ENCODE data around the gene MRTFA.
"Not testable (repeated sequence)": the region's sequence is repeated elsewhere in the genome, so short reads cannot be mapped to it uniquely, and the experiment has no call there.

The MRTFA gene

DNA sequence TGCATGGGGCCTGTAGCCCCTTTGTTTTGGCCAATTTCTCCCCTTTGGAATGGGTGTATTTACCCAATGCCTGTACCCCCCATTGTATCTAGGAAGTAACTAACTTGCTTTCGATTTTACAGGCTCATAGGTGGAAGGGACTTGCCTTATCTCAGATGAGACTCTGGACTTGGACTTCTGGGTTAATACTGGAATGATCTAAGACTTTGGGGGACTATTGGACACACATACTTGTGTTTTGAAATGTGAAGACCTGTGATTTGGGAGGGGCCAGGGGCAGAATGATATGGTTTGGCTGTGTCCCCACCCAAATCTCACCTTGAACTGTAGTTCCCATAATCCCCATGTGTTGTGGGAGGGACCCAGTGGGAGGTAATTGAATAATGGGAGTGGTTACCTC lies 82.5 kb downstream of the MRTFA start:
- DNase-seq (ENCODE audit: low spot score): not testable (repeated sequence)

DNA sequence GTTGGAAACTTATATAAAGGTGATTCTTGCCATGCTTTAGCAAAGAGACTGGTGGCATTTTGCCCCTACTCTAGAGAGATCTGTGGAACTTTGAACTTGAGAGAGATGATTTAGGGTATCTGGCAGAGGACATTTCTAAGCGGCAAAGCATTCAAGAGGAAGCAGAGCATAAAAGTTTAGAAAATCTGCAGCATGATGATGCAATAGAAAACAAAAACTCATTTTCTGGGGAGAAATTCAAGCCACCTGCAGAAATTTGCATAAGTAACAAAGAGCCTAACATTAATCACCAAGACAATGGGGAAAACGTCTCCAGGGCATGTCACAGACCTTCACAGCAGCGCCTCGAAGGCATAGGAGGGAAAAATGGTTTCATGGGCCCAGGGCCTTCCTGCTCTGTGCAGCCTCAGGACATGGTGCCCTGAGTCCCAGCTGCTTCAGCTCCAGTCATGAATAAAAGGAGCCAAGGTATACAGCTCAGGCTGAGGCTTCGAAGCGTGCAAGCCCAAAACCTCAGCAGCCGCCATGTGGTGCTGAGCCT lies 83.4 kb downstream of the MRTFA start:
- no peak for DNase-seq (ENCODE audit: low spot score)

DNA sequence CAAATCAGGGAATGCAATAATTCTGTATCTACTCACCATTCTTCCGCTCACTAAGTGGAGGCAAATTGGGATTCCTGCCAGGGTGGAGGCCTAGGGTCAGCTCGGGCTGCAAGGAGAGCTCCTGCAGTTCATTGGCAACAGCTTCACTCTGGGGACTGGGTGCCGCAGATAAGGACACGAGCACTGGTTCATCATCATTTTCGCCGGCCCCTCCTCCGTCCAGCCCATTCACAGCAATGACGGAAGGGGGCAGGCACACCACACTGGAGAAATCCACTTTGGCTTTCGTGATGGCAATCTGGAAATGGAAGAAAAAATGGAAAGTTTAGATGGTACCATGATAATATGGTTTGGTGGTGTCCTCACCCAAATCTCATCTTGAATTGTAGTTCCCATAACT lies 84.4 kb downstream of the MRTFA start:
- no peak for DNase-seq (ENCODE audit: low spot score)

DNA sequence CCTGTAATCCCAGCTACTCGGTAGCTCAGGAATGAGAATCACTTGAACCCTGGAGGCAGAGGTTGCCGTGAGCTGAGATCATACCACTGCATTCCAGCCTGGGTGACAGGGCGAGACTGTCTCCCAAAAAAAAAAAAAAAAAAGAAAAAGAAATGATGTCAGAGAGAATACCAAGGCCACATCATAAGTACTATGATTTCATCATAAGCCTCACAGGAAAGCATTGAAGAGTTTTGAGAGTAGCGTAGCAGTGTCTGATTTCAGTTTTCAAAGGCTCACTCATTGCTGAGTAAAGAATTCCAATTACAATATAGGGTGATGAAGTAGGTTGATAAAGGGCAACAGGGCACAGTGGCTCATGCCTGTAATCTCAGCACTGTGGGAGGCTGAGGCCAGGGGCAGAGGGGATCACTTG lies 88.8 kb downstream of the MRTFA start:
- DNase-seq (ENCODE audit: low spot score): no peak

DNA sequence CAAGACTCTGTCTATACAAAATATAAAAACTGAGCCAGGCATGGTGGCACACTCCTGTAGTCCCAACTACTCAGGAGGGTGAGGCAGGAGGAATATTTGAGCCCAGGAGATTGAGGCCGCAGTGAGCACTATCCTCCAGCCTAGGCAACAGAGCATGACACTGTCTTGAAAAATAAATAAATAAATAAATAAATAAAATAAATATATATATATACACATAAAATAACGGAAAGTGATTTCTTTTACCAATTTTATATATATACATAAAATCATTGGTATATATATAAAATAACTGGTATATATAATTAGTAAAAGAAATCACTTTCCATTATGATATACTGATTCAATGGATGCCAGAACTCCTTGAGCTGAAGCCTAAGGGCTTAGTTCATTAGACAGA lies 91.8 kb downstream of the MRTFA start:
- DNase-seq (ENCODE audit: low spot score): no peak

DNA sequence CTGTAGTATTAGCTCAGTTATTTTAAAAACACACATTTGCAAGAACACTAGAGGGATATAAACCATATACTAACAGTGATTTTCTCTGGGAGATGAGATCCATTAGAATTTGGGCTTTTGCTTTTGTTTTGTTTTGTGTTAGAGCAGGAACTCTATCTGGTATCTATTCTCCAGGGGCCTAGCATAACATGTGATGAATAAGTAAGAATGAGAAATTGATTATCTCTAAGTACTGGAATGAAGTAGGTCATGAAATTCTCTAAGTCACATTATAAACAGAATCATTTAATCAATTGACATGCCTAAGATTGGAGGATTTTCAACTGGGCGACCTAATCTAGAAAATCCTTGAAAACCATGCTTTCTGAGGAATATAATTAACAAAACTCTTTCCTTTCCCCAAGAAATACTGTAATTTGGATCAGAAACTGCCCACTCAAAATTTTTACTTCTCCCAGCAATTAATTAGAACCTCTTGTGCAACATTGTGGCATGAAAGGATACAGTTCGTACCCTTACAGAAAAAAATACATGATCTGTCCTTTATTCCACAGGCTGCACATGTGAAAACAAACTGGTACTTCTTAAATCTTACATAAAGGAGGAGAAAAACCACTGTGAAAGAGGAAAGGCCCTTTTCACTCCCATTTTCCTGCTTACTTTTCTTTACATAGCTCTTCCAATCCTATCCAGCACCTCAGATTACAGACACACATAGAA lies 93.5 kb downstream of the MRTFA start:
- DNase-seq (ENCODE audit: low spot score): no peak

DNA sequence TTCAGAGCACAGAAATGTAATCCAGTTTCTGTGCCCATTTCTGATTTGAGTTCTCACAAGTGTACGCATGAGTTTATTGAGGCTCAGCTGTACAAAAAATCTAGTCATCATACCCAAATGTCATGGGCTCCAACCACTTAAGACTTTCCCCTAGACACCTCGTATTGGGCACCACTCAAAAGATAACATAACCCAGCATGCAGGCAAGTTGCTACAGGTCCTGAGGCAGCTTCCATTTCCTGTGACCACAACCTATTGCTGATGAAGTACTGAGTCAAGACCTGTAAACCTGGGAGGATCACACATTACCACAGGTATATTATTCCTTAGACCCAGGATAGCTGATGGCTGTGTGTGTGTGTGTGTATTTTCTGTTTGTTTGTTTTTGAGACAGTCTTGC lies 95.2 kb downstream of the MRTFA start:
- no peak for DNase-seq (ENCODE audit: low spot score)

DNA sequence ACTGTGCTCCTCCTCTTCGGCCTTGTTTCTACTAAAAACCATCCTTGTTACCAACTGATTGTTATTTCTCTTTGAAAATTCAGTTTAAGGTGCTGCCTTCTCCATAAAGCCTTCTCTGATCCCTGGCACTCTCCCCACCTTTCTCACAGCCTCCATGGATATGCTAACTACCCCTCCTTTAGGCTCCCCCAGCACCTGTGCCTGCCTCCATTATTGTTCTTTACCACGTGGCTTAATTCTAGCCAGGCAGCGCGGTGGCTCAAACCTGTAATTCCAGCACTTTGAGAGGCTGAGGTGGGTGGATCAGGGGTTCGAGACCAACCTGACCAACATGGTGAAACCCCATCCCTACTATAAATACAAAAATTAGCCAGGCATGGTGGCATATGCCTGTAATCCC lies 96.3 kb downstream of the MRTFA start:
- DNase-seq (ENCODE audit: low spot score): no peak

DNA sequence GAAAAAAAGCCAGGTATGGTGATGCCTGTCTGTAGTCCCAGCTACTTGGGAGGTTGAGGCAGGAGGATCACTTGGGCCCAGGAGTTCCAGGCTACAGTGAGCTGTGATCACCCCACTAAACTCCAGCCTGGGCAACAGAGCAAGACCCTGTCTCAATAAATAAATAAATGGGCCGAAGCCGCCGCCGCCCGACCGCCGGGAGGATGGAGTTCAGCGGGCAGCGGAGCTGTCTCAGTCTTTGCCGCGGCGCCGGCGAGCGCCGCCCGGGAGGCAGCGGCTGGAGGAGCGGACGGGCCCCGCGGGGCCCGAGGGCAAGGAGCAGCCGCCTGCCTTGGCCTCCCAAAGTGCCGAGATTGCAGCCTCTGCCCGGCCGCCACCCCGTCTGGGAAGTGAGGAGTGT lies 100.4 kb downstream of the MRTFA start:
- DNase-seq (ENCODE audit: low spot score): not testable (repeated sequence)

DNA sequence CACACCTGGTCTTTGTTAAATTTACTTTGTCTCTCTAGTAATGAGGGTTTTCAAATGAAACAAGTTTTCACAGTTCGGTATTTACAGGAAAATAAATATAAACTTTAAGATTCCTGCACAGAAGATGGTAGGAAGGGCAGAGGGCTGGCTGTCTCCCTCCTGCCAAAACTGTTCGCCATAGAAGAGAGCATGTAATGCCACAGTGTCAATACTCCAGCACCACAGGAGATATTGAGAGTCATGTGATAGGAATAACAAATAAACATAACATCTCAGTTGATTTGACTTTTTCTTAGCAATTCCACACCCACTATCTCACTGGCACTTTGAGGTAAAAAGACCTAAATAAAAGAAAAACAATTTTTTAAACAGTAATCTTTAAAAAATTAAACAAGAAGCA lies 100.9 kb downstream of the MRTFA start:
- DNase-seq (ENCODE audit: low spot score): no peak

DNA sequence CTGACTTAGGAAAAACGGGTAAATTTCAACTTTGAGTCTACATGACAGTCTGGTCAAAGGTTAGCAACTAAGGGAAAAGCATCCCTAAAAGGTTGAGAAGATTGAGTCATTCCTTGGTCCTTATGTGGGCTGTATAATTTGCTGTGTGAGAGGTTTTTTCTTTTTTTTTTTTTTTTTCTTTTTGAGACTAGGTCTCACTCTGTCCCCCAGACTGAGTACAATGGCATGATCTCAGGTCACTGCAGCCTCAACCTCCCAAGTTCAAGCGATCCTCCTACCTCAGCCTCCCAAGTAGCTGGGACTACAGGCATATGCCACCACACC lies 101.4 kb downstream of the MRTFA start:
- DNase-seq (ENCODE audit: low spot score): no peak

DNA sequence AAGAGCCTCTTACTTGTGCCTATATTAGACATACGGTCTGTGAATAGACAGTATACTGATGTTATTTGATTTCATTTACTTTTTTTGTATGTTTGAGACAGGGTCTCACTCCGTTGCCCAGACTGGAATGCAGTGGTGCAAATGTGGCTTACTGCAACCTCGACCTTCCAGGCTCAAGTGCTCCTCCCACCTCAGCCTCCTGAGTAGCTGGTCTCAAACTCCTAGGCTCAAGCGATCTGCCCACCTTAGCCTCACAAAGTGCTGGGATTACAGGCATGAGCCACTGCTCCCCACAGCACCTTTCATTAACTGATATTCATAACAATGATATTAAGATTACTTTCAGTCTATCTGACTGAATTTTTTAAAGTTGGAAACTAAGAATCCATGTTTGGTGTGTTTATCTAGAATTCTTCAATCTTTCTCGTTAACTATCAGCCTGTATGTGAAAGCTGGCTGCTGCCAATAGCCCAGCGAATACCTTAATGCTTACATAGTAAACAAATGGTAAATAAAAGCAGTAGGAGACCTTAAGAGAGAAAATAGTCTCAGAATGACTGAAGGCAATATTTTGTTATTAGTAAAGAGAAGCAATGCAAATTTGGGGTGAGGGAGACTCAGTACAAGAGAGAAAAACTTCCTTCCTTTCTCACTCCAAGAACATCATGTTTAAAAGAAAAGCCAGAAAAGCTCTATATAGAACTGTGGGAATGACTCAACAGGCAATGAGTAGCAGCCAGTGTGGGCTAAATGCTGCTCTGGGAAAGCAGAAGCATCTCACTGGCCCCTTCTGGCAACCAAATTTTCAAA lies 101.9 kb downstream of the MRTFA start:
- peak; percentile 41 for DNase-seq (ENCODE audit: low spot score)

DNA sequence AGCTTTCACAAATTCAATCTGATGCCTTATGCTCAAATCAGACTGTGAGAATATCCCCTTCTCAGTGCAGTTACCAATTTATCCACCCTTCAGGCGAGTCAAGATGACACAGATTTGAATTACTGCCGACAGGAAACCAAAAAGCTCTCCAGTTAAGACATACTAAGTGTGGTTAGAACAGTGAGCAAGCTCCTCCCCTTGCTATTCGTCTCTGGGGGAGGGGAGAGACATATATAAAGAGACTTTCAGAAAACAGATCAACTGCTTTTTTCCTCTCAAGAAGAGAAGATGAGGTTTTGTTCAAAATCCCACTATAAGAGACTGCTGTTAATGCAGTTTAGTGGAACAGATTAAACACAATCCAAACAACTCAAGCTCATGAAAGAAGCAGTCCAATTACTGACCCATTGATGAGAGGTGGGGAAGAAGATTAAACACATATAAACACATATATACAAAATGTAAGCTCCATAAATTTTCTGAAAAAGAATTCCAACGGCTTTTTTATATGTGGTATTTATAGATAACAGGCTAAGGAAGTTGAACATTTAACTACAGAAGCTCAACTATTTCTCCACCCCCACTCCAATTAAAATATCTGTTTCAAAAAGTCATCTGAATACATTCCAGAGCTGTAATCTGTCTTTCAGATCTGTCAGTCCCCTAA lies 102.7 kb downstream of the MRTFA start:
- peak; percentile 63 for DNase-seq (ENCODE audit: low spot score)

DNA sequence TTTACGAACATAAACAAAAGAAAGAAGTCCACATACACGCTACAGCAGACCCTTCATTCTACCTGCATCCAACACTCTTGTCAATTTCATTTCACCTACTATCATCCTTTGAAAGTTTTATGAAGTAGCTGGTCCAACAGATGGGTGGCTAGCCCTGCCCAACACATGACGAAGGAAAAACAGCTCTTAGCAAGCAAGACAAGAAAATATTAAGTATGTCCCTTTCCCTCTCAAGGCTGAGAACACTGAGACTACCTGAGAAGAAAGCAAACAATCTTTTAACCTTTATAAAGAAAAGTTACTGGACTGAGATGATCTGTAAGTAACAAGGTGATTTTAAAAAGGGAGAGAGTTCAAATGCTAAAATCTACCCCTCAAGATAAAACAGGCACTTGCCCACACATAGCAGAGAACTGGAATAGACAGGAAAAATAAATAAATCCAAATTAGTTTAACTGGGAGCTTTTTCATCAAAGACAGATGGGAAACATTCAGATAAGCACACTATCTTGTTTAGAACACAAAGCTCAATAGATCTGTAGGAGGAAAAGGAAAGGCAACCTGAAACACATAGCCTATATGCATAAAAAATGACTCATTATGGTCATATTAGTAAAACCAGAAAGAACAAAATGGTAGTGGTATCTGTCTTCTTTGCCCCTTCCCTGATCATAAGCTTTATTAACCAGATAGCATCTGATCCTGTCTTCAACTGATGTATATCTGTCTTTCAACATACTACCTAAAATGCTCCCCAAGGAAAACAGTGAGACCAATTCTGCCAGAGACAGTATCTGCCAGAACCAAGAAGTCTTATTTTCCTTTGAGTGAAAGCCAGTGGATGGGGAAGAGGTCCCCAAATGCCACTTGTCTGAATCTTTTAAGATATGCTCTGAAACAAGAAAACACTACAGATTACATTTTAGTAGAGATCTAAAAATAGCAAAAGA lies 104.3 kb downstream of the MRTFA start:
- no peak for DNase-seq (ENCODE audit: low spot score)

DNA sequence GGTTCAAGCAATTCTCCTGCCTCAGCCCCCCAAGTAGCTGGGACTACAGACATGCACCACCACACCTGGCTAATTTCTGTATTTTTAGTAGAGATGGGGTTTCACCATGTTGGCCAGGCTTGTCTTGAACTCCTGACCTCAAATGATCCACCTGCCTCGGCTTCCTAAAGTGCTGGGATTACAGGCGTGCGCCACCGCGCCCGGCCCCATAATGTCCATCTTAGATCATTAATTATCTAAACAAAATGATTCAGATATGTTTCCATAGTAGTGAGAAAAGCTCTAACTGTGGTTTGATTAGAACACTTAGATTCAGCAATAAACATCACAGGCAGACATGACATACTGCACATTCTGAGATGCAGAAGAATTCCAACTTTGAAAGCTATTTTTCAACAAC lies 106.1 kb downstream of the MRTFA start:
- not testable (repeated sequence) for DNase-seq (ENCODE audit: low spot score)

DNA sequence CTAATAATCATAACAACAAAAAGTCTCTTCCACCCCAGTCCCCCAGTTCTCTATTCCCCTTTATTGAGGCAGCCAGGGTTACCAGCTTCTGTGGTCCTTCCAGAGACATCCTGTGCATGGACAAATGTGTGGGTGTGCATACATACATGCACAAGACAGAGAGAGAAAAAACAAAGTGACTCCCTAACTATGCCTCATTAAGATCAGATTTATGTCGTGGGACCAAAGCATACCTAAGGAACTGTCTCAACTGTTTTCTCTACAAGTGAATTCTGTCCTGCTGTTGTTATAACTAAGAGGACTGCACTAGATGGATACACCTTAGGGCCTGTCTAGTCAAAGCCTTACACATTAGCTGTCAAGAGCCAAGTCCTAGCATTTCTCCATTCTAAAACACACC lies 106.7 kb downstream of the MRTFA start:
- DNase-seq (ENCODE audit: low spot score): no peak

DNA sequence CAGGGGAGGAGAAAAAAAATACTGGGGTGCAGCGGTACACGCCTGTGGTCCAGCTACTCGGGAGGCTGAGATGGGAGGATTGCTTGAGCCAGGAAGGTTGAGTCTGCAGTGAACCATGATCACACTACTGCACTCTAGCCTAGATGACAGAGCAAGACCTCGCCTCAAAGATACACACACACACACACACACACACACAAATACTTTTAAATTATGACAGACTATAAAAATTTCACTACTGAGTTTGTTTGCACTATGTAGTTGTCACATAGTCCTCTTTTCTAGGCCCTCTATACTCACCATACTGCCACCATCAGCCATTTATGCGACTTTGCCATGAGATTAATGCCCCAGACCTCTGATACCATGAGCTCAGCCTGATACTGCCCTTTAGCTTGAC lies 109.6 kb downstream of the MRTFA start:
- no peak for DNase-seq (ENCODE audit: low spot score)

DNA sequence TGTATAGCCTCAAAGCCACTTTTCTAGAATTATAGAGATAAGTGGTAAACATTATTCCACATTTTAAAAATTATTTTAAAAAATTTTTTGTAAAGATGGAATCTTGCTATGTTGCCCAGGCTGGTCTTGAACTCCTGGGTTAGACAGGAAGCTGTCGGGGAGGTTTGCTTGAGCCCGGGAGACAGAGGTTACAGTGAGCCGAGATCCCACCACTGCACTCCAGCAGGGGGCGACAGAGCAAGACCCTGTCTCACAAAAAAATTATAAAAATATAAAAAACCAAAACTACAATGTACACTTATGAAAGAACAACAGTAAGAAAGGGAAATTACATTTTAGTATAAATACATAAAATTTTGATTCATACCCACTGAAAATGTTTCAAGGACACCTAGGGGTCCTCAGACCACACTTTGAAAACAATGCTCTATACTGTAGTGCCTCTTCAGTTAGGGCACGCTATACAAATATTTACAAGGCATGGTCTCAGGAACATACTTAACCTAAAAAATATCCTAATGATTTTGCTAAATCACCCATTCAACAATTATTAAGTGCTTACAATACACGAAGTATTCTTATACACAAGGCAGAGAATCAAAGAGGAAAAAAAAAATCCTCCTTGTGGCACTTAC lies 111.2 kb downstream of the MRTFA start:
- no peak for DNase-seq (ENCODE audit: low spot score)

DNA sequence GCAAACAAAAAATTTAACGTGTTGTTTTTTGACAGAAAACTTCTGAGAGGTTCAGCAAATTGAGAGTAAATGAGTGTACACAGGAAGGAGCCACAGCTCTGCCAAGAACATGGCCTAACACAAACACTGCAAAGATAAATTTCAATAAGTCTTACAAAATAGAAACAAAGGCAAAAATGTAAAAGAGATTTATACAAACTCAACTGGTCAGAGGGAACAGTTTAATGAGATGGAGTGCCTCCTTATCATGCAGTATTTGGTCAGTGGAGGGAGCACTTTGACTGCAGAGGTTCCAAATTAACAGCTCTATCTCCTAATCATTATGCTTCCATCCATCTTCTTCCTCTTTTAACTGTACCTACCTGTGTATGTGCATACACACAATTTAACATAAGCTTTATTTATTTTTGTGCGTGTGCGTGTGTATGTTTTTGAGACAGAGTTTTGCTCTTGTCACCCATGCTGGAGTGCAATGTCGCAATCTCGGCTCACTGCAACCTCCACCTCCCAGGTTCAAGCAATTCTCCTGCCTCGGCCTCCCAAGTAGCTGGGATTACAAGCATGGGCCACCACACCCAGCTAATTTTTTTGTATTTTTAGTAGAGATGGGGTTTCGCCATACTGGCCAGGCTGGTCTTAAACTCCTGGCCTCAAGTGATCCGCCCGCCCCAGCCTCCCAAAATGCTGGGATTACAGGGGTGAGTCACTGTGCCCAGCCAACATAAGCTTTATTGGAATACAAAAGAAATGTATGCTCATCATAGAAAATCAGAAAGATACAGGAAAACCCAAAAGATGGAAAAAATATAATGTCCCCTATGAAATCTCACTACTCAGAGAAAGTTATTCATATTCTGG lies 111.9 kb downstream of the MRTFA start:
- DNase-seq (ENCODE audit: low spot score): no peak

DNA sequence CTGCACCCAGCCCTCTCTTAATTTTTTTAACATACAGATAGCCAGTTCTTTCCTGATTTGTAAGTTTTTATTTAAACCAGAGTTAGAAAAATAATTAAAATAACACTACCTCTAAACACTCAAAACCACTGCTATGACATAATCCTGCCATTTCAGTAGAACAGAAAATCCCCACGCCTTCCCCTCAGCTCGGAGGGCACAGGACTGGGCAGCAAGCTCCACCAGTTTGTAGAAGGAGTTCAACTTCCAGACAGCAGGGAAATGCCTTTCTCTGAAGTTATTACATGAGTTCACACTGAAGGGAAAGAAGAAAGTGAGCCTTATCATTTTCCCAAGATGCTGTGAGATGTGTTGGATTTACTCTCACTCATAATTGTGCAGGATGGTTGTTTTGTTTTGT lies 114.4 kb downstream of the MRTFA start:
- no peak for DNase-seq (ENCODE audit: low spot score)

Data from pons (tissue), 1 donor.